ENCODE data around the gene LMBR1. TPM values are rescaled to one million over a fixed set of nuclear protein-coding genes. Genes with fewer than 3 reads are reported as not detected.
A peak's percentile ranks its signal among the peaks of the same experiment; 100 is the strongest.
"Not testable (repeated sequence)": the region's sequence is repeated elsewhere in the genome, so short reads cannot be mapped to it uniquely, and the experiment has no call there.

The LMBR1 gene, protein sequence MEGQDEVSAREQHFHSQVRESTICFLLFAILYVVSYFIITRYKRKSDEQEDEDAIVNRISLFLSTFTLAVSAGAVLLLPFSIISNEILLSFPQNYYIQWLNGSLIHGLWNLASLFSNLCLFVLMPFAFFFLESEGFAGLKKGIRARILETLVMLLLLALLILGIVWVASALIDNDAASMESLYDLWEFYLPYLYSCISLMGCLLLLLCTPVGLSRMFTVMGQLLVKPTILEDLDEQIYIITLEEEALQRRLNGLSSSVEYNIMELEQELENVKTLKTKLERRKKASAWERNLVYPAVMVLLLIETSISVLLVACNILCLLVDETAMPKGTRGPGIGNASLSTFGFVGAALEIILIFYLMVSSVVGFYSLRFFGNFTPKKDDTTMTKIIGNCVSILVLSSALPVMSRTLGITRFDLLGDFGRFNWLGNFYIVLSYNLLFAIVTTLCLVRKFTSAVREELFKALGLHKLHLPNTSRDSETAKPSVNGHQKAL
- polyA plus RNA-seq (2011; rRNA removed) (17.9 and 20.8 TPM in 2 replicates), polyA minus RNA-seq (2011; rRNA and poly(A)+ RNA removed) (21.5 and 30.3 TPM in 2 replicates)

DNA sequence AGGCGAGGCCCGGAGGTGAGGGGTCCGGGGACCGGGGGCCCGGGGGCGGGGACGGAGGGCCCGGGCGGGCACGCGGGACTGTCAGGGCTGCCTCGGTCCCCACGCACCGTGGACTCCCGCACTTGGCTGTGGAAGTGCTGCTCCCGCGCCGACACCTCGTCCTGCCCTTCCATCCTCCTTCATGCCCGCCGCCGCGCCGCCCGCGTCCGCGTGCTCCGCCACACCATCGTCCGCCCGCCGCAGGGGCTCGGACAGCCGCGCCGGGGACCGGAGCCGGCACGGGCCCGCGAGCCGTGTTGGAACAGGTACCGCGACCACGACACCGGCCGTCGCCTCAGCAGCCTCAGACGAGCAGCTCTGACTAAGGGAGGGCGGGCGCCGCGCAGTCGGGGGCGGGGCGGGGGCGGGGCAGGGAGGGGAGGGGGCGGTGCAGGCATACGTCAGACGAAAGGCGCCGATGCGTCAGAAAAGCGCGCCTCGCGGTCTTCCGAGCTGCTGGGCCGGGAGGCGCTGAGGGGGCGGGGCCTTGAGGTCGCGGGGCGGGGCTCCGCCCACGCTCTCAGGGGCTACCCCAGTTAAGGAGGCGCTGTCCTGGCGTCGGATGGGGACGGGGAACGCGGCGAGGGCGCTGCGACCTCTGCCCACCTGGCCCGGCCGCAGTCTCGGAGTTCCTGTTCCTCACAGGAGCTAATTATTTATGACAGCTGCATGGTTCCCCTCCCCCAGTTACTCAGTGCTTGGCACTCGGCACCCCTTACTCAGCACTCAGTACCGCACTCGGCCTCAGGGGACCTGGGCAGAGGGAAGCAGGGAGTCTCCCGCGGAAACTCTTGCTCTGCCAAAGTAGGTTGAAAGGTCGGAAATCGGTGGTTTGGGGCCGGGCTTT, at the start of gene LMBR1:
Gene LMBR1 (minus strand): TSS at position 363 of the 886 bp plus-strand sequence. CDS start 190 bp downstream, at position 173.
- TF ChIP-seq, protein P1, sequence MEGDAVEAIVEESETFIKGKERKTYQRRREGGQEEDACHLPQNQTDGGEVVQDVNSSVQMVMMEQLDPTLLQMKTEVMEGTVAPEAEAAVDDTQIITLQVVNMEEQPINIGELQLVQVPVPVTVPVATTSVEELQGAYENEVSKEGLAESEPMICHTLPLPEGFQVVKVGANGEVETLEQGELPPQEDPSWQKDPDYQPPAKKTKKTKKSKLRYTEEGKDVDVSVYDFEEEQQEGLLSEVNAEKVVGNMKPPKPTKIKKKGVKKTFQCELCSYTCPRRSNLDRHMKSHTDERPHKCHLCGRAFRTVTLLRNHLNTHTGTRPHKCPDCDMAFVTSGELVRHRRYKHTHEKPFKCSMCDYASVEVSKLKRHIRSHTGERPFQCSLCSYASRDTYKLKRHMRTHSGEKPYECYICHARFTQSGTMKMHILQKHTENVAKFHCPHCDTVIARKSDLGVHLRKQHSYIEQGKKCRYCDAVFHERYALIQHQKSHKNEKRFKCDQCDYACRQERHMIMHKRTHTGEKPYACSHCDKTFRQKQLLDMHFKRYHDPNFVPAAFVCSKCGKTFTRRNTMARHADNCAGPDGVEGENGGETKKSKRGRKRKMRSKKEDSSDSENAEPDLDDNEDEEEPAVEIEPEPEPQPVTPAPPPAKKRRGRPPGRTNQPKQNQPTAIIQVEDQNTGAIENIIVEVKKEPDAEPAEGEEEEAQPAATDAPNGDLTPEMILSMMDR (IDR thresholded peaks at IDR 0.05; ENCODE audit: low read depth, low read length), result peak; percentile 71
- POLR2A ChIA-PET, result interaction anchor here (0.6 to 1.0 kb wide), 9 partner anchors 15 to 230 kb away, joined by 3 to 8 read pairs (median 5); partner anchors contain the start of gene NOM1
- CTCF ChIA-PET, result interaction anchor here (0.6 to 1.6 kb wide), 16 partner anchors 9 to 1162 kb away, joined by 3 to 7 read pairs (median 4); partner anchors contain the start of gene NOM1

GRCh38 chr7:156942708-156943090, 49.7 kb upstream of the LMBR1 start:
- H3K27me3 ChIP-seq (ENCODE audit: control insufficient read depth, insufficient read depth, low read length), result peaks cover 18% of the 10 kb centered on the region
- TF ChIP-seq, protein P1 (IDR thresholded peaks at IDR 0.05; ENCODE audit: low read depth, low read length), result no peak
- POLR2A ChIA-PET, result no interaction called here
- DNase-seq (ENCODE audit: low read depth, low spot score), result no peak
- CTCF ChIA-PET, result no interaction called here
- no peak overlapping the region for H3K4me3 ChIP-seq (ENCODE audit: low read depth, low read length)
- H3K27ac ChIP-seq (ENCODE audit: low read depth, low read length), result no peak overlapping the region
- H3K9me3 ChIP-seq (ENCODE audit: control insufficient read depth, insufficient read depth, low read length), result peaks cover 21% of the 10 kb centered on the region

More for the DNA sequence above, at the start of gene LMBR1:
- peak within 1 kb of the TSS; percentile 87 for H3K4me3 ChIP-seq (ENCODE audit: low read depth, low read length)
- H3K27ac ChIP-seq (ENCODE audit: low read depth, low read length), result peak within 1 kb of the TSS; percentile 57
- no peaks in the 10 kb centered on the region for H3K27me3 ChIP-seq (ENCODE audit: control insufficient read depth, insufficient read depth, low read length)
- no peaks in the 10 kb centered on the region for H3K9me3 ChIP-seq (ENCODE audit: control insufficient read depth, insufficient read depth, low read length)
- DNase-seq (ENCODE audit: low read depth, low spot score), result peak; percentile 89

- peaks cover 18% of the 10 kb centered on the region for H3K27me3 ChIP-seq (ENCODE audit: control insufficient read depth, insufficient read depth, low read length)
- CTCF ChIA-PET, result no interaction called here
- no peak overlapping the region for H3K4me3 ChIP-seq (ENCODE audit: low read depth, low read length)
- no peak for DNase-seq (ENCODE audit: low read depth, low spot score)
- POLR2A ChIA-PET, result no interaction called here
- no peak overlapping the region for H3K27ac ChIP-seq (ENCODE audit: low read depth, low read length)
- H3K9me3 ChIP-seq (ENCODE audit: control insufficient read depth, insufficient read depth, low read length), result peaks cover 21% of the 10 kb centered on the region
- TF ChIP-seq, protein P1 (IDR thresholded peaks at IDR 0.05; ENCODE audit: low read depth, low read length), result no peak
Observed at GRCh38 chr7:156941393-156942182, 48.6 kb upstream of the LMBR1 start.

DNA sequence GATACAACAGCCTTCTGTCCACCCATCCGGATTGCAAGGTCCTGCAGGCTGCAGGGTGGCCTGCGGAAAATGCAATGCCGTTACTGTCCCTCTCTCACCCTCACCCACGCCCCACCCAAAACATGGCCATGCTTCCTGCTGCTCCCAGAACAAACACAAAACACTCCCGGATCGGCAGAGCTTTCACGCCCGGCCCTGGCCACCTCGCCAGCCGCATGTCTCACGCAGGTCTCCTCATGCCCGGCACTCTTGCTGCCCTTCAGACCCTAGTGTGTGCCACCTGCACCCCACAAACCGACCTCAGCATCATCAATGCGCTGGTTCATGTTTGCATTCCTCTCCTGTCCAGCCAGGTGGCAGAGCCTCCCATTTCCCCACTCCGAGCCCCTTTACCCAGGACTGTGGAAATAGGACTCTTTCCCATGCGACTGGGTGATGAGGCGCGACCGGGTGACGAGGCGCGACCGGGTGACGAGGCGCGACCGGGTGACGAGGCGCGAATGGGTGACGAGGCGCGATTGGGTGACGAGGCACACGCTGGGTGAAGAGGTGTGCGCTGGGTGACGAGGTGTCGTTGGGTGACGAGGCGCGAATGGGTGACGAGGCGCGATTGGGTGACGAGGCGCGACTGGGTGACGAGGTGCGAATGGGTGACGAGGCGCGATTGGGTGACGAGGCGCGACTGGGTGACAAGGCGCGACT, 47.6 kb upstream of the LMBR1 start:
- TF ChIP-seq, protein P1 (IDR thresholded peaks at IDR 0.05; ENCODE audit: low read depth, low read length), result no peak
- peaks cover 21% of the 10 kb centered on the region for H3K9me3 ChIP-seq (ENCODE audit: control insufficient read depth, insufficient read depth, low read length)
- POLR2A ChIA-PET, result no interaction called here
- H3K4me3 ChIP-seq (ENCODE audit: low read depth, low read length), result no peak overlapping the region
- CTCF ChIA-PET, result no interaction called here
- no peak overlapping the region for H3K27ac ChIP-seq (ENCODE audit: low read depth, low read length)
- DNase-seq (ENCODE audit: low read depth, low spot score), result no peak
- H3K27me3 ChIP-seq (ENCODE audit: control insufficient read depth, insufficient read depth, low read length), result peaks cover 18% of the 10 kb centered on the region

DNA sequence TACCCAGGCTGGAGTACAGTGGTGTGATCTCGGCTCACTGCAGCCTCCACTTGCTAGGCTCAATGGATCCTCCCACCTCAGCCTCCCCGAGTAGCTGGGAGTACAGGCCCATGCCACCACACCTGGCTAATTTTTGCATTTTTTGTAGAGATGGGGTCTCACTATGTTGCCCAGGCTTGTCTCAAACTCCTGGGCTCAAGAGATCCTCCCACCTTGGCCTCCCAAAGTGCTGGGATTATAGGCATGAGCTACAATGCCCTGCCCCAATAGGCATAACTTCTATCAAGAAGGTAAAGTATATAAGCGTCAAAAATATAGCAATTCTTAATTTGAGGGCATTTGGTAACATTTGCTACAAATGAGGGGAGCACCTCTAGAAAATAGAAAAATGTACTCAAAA, 43.8 kb upstream of the LMBR1 start:
- H3K27ac ChIP-seq (ENCODE audit: low read depth, low read length); POLR2A ChIA-PET: not testable (repeated sequence)

More for the DNA sequence above, 43.8 kb upstream of the LMBR1 start:
- peaks cover 16% of the 10 kb centered on the region for H3K9me3 ChIP-seq (ENCODE audit: control insufficient read depth, insufficient read depth, low read length)
- DNase-seq (ENCODE audit: low read depth, low spot score); H3K4me3 ChIP-seq (ENCODE audit: low read depth, low read length); H3K27me3 ChIP-seq (ENCODE audit: control insufficient read depth, insufficient read depth, low read length); CTCF ChIA-PET: not testable (repeated sequence)

Measured in AG04450 (cell line).